Activated CD4-positive, alpha-beta memory T cell treated with anti-CD3 and anti-CD28 coated beads, Interleukin-2, amount 10 ng/mL, durations not matched to agents 7 days and 5 days (primary cell): ENCODE measurements around the gene DNAJB4. TPM values are rescaled to one million over a fixed set of nuclear protein-coding genes. Genes with fewer than 3 reads are reported as not detected.
A peak's percentile ranks its signal among the peaks of the same experiment; 100 is the strongest.
"Not testable (repeated sequence)": the region's sequence is repeated elsewhere in the genome, so short reads cannot be mapped to it uniquely, and the experiment has no call there.

ENCODE experiments used
- CTCF ChIA-PET: fragments of 350-600 bp; sonication (Branson Sonifier 250); formaldehyde crosslinking; loops from one replicate; lab custom pipeline; 2021; ENCODE audit warnings: antibody characterized with exemption, inconsistent platforms; lab: Charles Lee
- POLR2A ChIA-PET: fragments of 350-600 bp; sonication (Branson Sonifier 250); formaldehyde crosslinking; loops from one replicate; lab custom pipeline; 2021; ENCODE audit warnings: antibody characterized with exemption; lab: Charles Lee
- DNase-seq: peaks from one replicate; pipeline ENCODE4 v3.0.0-alpha.2; 2020
- H3K27ac Mint-ChIP-seq: one replicate; pipeline ENCODE4 v1.8.0; 2021; ENCODE audit warnings: mild to moderate bottlenecking, mixed read lengths
- H3K27me3 Mint-ChIP-seq: one replicate; pipeline ENCODE4 v1.8.0; 2021; ENCODE audit warnings: mixed read lengths
- H3K36me3 Mint-ChIP-seq: one replicate; pipeline ENCODE4 v1.8.0; 2021; ENCODE audit warnings: low read depth, mixed read lengths
- H3K4me1 Mint-ChIP-seq: one replicate; pipeline ENCODE4 v1.8.0; 2021; ENCODE audit warnings: mixed read lengths
- H3K4me3 Mint-ChIP-seq: one replicate; pipeline ENCODE4 v1.8.0; 2021; ENCODE audit warnings: mild to moderate bottlenecking, mixed read lengths
- H3K9me3 Mint-ChIP-seq: one replicate; pipeline ENCODE4 v1.8.0; 2021; ENCODE audit warnings: mixed read lengths
- total RNA-seq, 2 experiments: library from RNA; stranded (reverse); gene quantifications; one replicate each; pipeline ENCODE4 v1.2.3, GENCODE V29; 2021

Gene DNAJB4
- total RNA-seq, 2 experiments from 2014 or later, result 12.9 to 16.2 TPM

DNA sequence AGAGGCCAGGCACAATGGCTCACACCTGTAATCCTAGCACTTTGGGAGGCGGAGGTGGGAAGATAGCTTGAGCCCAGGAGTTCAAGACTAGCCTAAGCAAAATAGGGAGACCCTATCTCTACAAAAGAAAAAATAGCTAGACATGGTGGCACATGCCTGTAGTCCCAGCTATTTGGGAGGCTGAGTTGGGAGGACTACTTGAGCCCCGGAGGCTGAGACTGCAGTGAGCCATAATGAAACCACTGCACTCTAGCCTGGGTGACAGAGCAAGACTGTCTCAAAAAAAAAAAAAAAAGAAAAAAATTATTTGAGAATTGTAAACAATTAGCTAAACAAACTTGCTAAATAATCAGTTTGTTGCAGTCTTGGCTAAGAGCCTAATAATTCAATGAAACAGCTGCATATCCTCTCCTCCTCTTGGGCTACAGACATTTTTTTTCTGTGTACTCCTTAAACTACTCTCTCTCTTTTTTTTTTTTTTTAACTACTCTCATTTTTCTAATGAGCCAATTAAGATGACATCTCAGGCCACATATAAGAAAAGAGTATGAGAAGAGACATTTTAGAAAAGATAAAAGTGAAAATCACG lies 10.5 kb upstream of the DNAJB4 start:
- H3K4me1 Mint-ChIP-seq, result peaks cover 14% of the 10 kb centered on the region
- H3K36me3 Mint-ChIP-seq, result peaks cover 27% of the 10 kb centered on the region
- no peak overlapping the region for H3K27ac Mint-ChIP-seq
- no peaks in the 10 kb centered on the region for H3K9me3 Mint-ChIP-seq
- no peak for DNase-seq
- ChIA-PET CTCF (interaction anchor here (0.5 to 1.5 kb wide), 2 partner anchors 10 to 122 kb away, joined by 3 to 4 read pairs; partner anchors contain the start of gene DNAJB4), POLR2A (interaction anchor here (1.2 to 15.8 kb wide), 3 partner anchors 11 to 20 kb away, joined by 4 to 671 read pairs (median 51); partner anchors contain the start of genes DNAJB4 and FUBP1)
- no peak overlapping the region for H3K4me3 Mint-ChIP-seq
- H3K27me3 Mint-ChIP-seq, result no peaks in the 10 kb centered on the region

DNA sequence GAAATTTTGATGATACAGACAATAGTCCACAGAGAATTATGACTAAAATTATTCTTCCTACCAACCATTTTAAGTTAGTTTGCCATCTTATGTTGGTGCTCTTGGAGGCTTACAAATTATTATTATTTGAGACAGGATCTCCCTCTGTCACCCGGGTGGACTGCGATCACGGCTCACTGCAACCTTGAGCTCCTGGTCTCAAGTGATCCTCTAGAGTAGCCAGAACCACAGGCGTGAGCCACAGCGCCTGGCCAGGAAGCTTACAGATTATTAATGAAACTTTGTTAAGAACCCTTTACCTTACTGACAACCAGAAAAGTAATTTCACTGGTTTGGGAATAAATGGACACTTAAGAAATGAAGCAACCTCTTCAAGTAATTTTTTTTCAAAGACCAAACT lies 8.0 kb upstream of the DNAJB4 start:
- CTCF ChIA-PET, result no interaction called here
- no peaks in the 10 kb centered on the region for H3K4me1 Mint-ChIP-seq
- no peak overlapping the region for H3K27ac Mint-ChIP-seq

DNA sequence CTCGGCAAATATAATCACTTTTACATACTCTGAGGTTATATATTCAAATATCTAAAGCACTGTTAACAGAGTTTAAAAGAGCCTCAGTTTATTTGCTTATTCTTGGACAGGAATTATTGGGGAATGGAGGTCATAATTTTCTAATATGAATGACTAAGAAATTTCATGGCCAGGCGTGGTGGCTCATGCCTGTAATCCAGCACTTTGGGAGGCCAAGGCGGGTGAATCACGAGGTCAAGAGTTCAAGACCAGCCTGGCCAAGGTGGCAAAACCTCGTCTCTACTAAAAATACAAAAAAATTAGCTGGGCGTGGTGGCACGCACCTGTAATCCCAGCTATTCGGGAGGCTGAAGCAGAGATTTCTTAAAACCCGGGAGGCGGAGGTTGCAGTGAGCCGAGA lies 4.2 kb upstream of the DNAJB4 start:
- H3K9me3 Mint-ChIP-seq, H3K27me3 Mint-ChIP-seq, H3K4me3 Mint-ChIP-seq, H3K27ac Mint-ChIP-seq, H3K36me3 Mint-ChIP-seq, DNase-seq: not testable (repeated sequence)
- H3K4me1 Mint-ChIP-seq, result peaks cover 17% of the 10 kb centered on the region
- CTCF ChIA-PET, result interaction anchor here (1.0 kb wide), 1 partner anchor 22 kb away, joined by 3 read pairs; the partner anchor contains the start of gene FUBP1
- POLR2A ChIA-PET, result interaction anchor here (1.0 to 15.8 kb wide), 2 partner anchors 19 to 81 kb away, joined by 4 to 671 read pairs; partner anchors contain the start of gene FUBP1

More for the DNA sequence above, 8.0 kb upstream of the DNAJB4 start:
- DNase-seq, result no peak
- no peaks in the 10 kb centered on the region for H3K27me3 Mint-ChIP-seq
- POLR2A ChIA-PET, result interaction anchor here (4.0 to 15.8 kb wide), 2 partner anchors 8 to 15 kb away, joined by 51 to 671 read pairs; partner anchors contain the start of genes DNAJB4 and FUBP1
- H3K36me3 Mint-ChIP-seq, result peaks cover 12% of the 10 kb centered on the region
- no peaks in the 10 kb centered on the region for H3K9me3 Mint-ChIP-seq
- no peak overlapping the region for H3K4me3 Mint-ChIP-seq

DNA sequence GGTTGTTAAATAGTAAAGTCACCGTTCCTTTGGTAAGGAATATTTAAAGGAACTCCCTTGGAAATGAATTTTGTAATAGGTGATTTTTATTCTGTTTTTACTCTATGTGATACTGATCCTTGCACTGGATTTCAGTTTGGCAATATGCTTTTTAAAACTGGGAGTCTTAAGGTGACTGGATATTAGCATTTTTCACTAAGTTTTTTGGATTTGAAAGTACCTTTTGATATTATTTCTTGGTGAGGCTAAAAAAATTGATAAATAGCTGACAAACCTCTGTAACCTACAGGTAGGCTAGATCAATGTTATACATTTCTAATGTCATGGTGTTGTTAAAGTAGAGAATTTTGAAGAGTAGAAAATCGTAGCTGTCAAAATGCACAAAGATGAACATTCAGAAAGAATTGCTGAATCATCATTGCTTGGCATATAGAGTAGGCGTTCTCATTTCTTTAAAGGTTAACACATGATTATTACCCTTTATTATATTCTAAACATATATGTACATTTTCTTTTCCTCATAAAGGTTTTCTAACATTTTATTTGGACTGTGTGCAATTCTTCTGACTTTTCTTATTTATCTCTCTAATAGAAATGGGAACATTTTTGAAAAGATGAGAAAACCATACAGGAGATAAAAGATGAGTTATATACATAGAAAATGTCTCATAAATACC lies 1.5 kb upstream of the DNAJB4 start:
- Mint-ChIP-seq H3K27me3 (peaks cover 2% of the 10 kb centered on the region), H3K9me3 (no peaks in the 10 kb centered on the region), H3K4me3 (no peak overlapping the region), H3K4me1 (peaks cover 33% of the 10 kb centered on the region), H3K27ac (peak overlapping the region; percentile 13), H3K36me3 (peaks cover 2% of the 10 kb centered on the region)
- ChIA-PET POLR2A (interaction anchor here (0.9 to 15.8 kb wide), 10 partner anchors 8 to 619 kb away, joined by 3 to 671 read pairs (median 18); partner anchors contain the start of genes FUBP1, GIPC2 and ZZZ3), CTCF (interaction anchor here (0.9 to 2.9 kb wide), 3 partner anchors 23 to 111 kb away, joined by 3 to 15 read pairs (median 4); partner anchors contain the start of gene FUBP1)
- no peak for DNase-seq

DNA sequence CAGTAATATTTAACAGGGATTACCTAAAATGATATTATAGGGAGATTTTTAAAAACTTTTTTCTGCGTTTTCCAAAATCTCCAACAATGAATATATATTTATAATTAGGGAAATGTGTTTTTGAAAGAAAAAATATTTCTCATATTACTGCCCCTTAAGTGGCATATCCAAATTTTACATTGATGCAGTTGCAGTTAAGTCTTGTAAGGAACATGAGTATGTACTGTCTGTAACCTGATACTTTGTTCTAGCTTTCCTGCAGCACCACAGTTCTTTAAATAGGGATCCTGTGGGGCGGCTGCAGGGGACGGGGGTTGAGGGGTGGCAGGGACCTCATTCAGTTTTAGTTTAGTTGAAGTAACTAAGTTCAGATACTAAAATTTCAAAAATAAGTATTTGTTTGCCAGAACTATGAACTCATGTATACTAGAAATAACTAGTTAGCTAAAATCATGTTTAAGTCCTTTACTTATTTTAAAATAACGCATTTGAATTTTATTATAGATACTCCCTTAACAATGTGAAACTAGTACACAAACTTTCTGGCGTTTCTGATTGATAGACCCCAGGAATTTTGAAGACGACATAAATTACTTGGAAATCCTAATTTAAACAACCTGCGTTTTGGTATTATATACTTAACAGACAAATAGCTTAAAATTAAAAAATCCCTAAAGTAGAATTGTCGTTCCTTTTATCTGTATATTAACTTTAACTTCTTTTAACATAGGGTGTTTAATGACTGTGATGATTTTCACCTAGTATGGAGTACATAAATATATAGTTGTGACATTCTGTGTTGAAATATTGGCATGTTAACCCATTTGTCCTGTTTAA lies 639 bp upstream of the DNAJB4 start:
- H3K9me3 Mint-ChIP-seq, result no peaks in the 10 kb centered on the region
- CTCF ChIA-PET, result interaction anchor here (0.9 to 2.9 kb wide), 9 partner anchors 9 to 321 kb away, joined by 3 to 27 read pairs (median 4); partner anchors contain the start of genes FUBP1, USP33 and ZZZ3
- POLR2A ChIA-PET, result interaction anchor here (0.8 to 15.8 kb wide), 35 partner anchors 9 to 674 kb away, joined by 3 to 671 read pairs (median 5); partner anchors contain the start of genes FUBP1, GIPC2, IFI44 and IFI44L
- H3K36me3 Mint-ChIP-seq, result peaks cover 2% of the 10 kb centered on the region
- peak overlapping the region; percentile 92 for H3K27ac Mint-ChIP-seq
- peaks cover 36% of the 10 kb centered on the region for H3K4me1 Mint-ChIP-seq
- peak; percentile 57 for DNase-seq
- peak overlapping the region; percentile 88 for H3K4me3 Mint-ChIP-seq
- peaks cover 2% of the 10 kb centered on the region for H3K27me3 Mint-ChIP-seq

- no peak for DNase-seq
- POLR2A ChIA-PET, result interaction anchor here (1.0 to 15.8 kb wide), 22 partner anchors 9 to 644 kb away, joined by 3 to 671 read pairs (median 10); partner anchors contain the start of genes FUBP1, GIPC2, IFI44 and IFI44L
- Mint-ChIP-seq H3K9me3 (no peaks in the 10 kb centered on the region), H3K4me1 (peaks cover 38% of the 10 kb centered on the region), H3K4me3 (peak overlapping the region; percentile 88), H3K27me3 (peaks cover 2% of the 10 kb centered on the region), H3K27ac (peak overlapping the region; percentile 92), H3K36me3 (peaks cover 2% of the 10 kb centered on the region)
- CTCF ChIA-PET, result interaction anchor here (0.6 to 2.9 kb wide), 8 partner anchors 10 to 322 kb away, joined by 4 to 27 read pairs (median 6); partner anchors contain the start of genes FUBP1, USP33 and ZZZ3
Observed at GRCh38 chr1:78005448-78005722, 646 bp downstream of the DNAJB4 start.

- Mint-ChIP-seq H3K27me3 (peaks cover 2% of the 10 kb centered on the region), H3K4me1 (peaks cover 38% of the 10 kb centered on the region), H3K27ac (peak overlapping the region; percentile 21), H3K9me3 (no peaks in the 10 kb centered on the region), H3K36me3 (peaks cover 2% of the 10 kb centered on the region), H3K4me3 (peak overlapping the region; percentile 88)
- CTCF ChIA-PET, result interaction anchor here (1.2 to 2.9 kb wide), 5 partner anchors 15 to 108 kb away, joined by 3 to 27 read pairs (median 14); partner anchors contain the start of gene FUBP1
- DNase-seq, result no peak
- POLR2A ChIA-PET, result interaction anchor here (1.1 to 15.8 kb wide), 12 partner anchors 8 to 323 kb away, joined by 3 to 671 read pairs (median 18); partner anchors contain the start of genes FUBP1, GIPC2, USP33 and ZZZ3
Observed at GRCh38 chr1:78005755-78006154, 1.0 kb downstream of the DNAJB4 start.

- ChIA-PET POLR2A (interaction anchor here (2.5 to 15.8 kb wide), 3 partner anchors 12 to 25 kb away, joined by 10 to 671 read pairs (median 51); partner anchors contain the start of gene FUBP1), CTCF (interaction anchor here (0.8 to 2.7 kb wide), 3 partner anchors 15 to 28 kb away, joined by 3 to 7 read pairs (median 4); partner anchors contain the start of gene FUBP1)
- Mint-ChIP-seq H3K4me1 (peaks cover 39% of the 10 kb centered on the region), H3K27me3 (peaks cover 2% of the 10 kb centered on the region), H3K4me3 (peak overlapping the region; percentile 88), H3K27ac (no peak overlapping the region), H3K36me3 (peaks cover 2% of the 10 kb centered on the region), H3K9me3 (no peaks in the 10 kb centered on the region)
- DNase-seq, result no peak
Observed at GRCh38 chr1:78006521-78006920, 1.8 kb downstream of the DNAJB4 start.

DNA sequence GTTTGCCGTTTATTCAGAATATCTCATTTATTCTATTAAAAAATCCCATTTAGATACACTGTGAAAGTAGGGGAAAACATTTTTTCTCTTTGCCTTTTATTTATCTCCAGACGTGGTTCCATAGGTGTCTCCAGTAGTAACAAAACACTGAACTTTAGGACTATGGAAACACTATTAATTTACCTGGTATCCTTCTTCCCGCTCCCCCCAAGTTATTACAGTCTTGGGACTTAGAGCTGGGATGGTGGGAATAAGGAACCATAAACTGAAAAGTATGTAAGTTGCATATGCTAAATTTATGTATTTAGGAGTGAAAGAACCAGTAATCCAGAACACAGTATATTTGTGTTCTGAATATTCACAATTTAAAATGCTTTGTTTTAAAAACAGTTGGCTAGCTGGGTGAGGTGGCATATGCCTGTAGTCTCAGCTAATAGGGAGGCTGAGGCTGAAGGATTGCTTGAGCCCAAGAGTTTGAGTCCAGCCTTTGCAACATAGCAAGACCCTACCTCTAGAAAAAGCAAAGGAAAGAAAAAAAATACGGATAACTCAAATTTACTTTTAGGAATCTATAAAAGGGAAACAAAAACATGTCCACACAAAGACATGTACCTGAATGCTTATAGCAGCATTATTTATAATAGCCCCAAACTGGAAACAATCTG lies 3.1 kb downstream of the DNAJB4 start:
- H3K9me3 Mint-ChIP-seq, result no peaks in the 10 kb centered on the region
- DNase-seq, result no peak
- H3K36me3 Mint-ChIP-seq, result peaks cover 3% of the 10 kb centered on the region
- H3K4me1 Mint-ChIP-seq, result peaks cover 37% of the 10 kb centered on the region
- peaks cover 2% of the 10 kb centered on the region for H3K27me3 Mint-ChIP-seq
- ChIA-PET POLR2A (interaction anchor here (15.8 kb wide), 1 partner anchor 26 kb away, joined by 671 read pairs; the partner anchor contains the start of gene FUBP1), CTCF (no interaction called here)
- H3K27ac Mint-ChIP-seq, result no peak overlapping the region
- H3K4me3 Mint-ChIP-seq, result no peak overlapping the region

DNA sequence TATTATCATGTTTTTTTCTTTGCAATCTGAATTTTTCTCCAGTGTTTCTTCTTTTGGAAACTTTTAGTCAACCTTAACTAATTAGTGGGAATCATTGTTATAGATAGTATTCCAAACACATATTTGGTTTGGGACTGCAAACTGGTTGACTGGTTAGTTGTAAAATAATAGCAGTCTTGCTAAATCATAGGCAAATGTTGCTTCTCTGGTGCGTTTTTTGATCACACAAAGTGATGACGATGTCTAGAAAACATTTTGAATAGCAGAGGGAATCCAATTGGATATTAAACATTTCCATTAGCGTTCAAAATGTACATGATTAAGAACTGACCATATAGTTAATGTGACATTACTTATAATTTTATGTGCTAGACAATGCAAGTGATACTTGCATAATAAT lies 4.5 kb downstream of the DNAJB4 start:
- DNase-seq, result no peak
- Mint-ChIP-seq H3K27me3 (peaks cover 2% of the 10 kb centered on the region), H3K9me3 (no peaks in the 10 kb centered on the region), H3K4me3 (no peak overlapping the region), H3K4me1 (peaks cover 27% of the 10 kb centered on the region), H3K36me3 (peaks cover 13% of the 10 kb centered on the region), H3K27ac (no peak overlapping the region)
- POLR2A ChIA-PET, result no interaction called here
- CTCF ChIA-PET, result no interaction called here

DNA sequence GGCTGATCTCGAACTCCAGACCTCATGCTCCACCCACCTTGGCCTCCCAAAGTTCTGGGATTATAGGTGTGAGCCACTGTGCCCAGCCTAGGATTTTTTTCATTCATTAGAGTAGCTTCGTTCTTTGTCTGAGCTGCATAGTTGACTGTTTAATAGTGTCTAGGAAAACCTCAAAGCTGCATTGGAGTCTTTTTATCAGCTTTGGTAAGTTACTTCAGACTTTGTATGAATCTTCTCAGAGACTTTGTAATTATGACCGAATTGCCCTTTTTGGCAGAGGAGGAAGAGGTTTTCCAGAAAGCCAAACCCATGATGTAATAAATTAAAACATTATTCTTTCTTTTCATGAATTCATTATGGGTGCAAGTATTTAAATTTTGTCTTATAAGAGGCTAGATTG lies 5.1 kb downstream of the DNAJB4 start:
- Mint-ChIP-seq H3K4me3 (no peak overlapping the region), H3K4me1 (peaks cover 23% of the 10 kb centered on the region), H3K36me3 (peaks cover 12% of the 10 kb centered on the region), H3K27ac (no peak overlapping the region), H3K9me3 (no peaks in the 10 kb centered on the region), H3K27me3 (no peaks in the 10 kb centered on the region)
- DNase-seq, result no peak
- CTCF ChIA-PET, result no interaction called here
- POLR2A ChIA-PET, result no interaction called here
